Activated B cell treated with CpG ODN at 0.5 μM for 24 hours (primary cell): ENCODE measurements around the gene HHIPL2. TPM values are rescaled to one million over a fixed set of nuclear protein-coding genes. Genes with fewer than 3 reads are reported as not detected.
"Not testable (repeated sequence)": the region's sequence is repeated elsewhere in the genome, so short reads cannot be mapped to it uniquely, and the experiment has no call there.

ENCODE experiments used
- ATAC-seq: fragments of 200-7000 bp; cut with Tn5 transposase; one replicate; pipeline ENCODE4 v1.10.0; 2021; ENCODE audit warnings: low read depth, mild to moderate bottlenecking, moderate library complexity
- CTCF ChIA-PET: fragments of 350-600 bp; sonication (Branson Sonifier 250); formaldehyde crosslinking; loops from one replicate; lab custom pipeline; 2021; ENCODE audit warnings: antibody characterized with exemption; lab: Charles Lee
- POLR2A ChIA-PET: fragments of 350-600 bp; sonication (Branson Sonifier 250); formaldehyde crosslinking; loops from one replicate; lab custom pipeline; 2021; ENCODE audit warnings: antibody characterized with exemption; lab: Charles Lee
- DNase-seq: peaks from one replicate; pipeline ENCODE4 v3.0.0; 2022
- H3K27ac Mint-ChIP-seq: one replicate; pipeline ENCODE4 v1.8.0; 2020; ENCODE audit warnings: mixed read lengths
- H3K27me3 Mint-ChIP-seq: one replicate; pipeline ENCODE4 v1.8.0; 2021; ENCODE audit warnings: mixed read lengths
- H3K36me3 Mint-ChIP-seq: one replicate; pipeline ENCODE4 v1.8.0; 2021; ENCODE audit warnings: low read depth, mixed read lengths
- H3K4me1 Mint-ChIP-seq: one replicate; pipeline ENCODE4 v1.8.0; 2021; ENCODE audit warnings: mixed read lengths
- H3K4me3 Mint-ChIP-seq: one replicate; pipeline ENCODE4 v1.8.0; 2020; ENCODE audit warnings: mild to moderate bottlenecking, mixed read lengths
- H3K9me3 Mint-ChIP-seq: one replicate; pipeline ENCODE4 v1.8.0; 2020; ENCODE audit warnings: mixed read lengths
- intact Hi-C: fragments of 100-400 bp; cut with micrococcal nuclease; formaldehyde crosslinking; loops from one replicate; pipeline ENCODE4 v1.15.1; 2024
- total RNA-seq: library from RNA; stranded (reverse); gene quantifications from 2 replicates; pipeline ENCODE4 v1.2.3, GENCODE V29; 2022

HHIPL2 gene
- total RNA-seq, 1 donor from 2014 or later = 1.5 TPM

GRCh38 chr1:222472776-222473540 lies 74.9 kb downstream of the HHIPL2 start:
- DNase-seq, H3K4me1 Mint-ChIP-seq, H3K36me3 Mint-ChIP-seq, H3K27ac Mint-ChIP-seq, ATAC-seq, H3K27me3 Mint-ChIP-seq, intact Hi-C loops, H3K9me3 Mint-ChIP-seq, H3K4me3 Mint-ChIP-seq, CTCF ChIA-PET, POLR2A ChIA-PET: not testable (repeated sequence)

Other genes with a start within 250 kb of the HHIPL2 start
- 15.2 and 19.1 TPM in 2 replicates for gene TAF1A, start 41.8 kb upstream of the HHIPL2 start, total RNA-seq
- gene MIA3, start 70.0 kb upstream of the HHIPL2 start, total RNA-seq = 58.8 and 83.1 TPM in 2 replicates
- gene AIDA, start 164.4 kb upstream of the HHIPL2 start, total RNA-seq = 50.4 and 54.3 TPM in 2 replicates
- 27.8 and 34.6 TPM in 2 replicates for gene BROX, start 164.5 kb upstream of the HHIPL2 start, total RNA-seq
- gene FAM177B, start 189.1 kb upstream of the HHIPL2 start, total RNA-seq = 3.5 and 3.8 TPM in 2 replicates